HEK293T (cell line): ENCODE data around the gene WIPF2.

ENCODE experiments used
- FOXK2 ChIP-seq: fragments of 450-650 bp; IDR thresholded peaks from 2 replicates; pipeline ENCODE4 v1.6.1; 2016; ENCODE audit warnings: mild to moderate bottlenecking
- TARDBP ChIP-seq: fragments of 450-650 bp; IDR thresholded peaks from 2 replicates; pipeline ENCODE4 v1.6.1; 2016

DNA sequence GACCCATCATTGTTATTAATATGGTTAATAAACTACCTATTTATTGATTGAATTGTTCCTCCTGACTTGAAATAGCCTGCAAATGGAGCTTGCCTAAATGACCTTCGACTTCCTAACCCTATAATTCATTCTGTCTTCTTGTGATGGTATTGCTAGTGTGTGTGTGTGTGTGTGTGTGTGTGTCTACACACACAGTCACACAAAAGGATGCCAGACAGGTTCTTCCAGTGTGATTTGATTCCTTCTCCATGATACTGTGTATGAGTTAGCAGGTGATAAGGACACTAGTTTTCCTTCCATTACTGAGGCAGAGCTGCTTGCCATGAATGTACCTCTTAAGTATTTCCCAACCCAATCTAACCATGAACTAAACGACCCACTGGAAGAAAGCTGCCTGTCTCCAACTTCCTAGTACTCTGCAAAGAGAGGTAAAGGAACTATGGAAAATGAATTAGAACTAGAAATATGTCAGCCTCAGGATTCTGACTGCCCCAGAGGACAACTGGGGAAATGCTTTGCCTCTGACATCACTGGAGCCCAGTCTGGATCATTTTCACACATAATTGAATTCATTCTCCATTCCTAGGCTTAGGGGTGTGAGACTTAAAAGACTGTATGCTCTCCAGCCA, 65.1 kb downstream of the WIPF2 start:
- TF ChIP-seq TARDBP (no peak), FOXK2 (no peak)
